ENCODE measurements around the gene DTX2.
"Not testable (repeated sequence)": the region's sequence is repeated elsewhere in the genome, so short reads cannot be mapped to it uniquely, and the experiment has no call there.

DTX2 gene
- total RNA-seq: 13.4 to 23.7 (median 14.3) reads per million in 4 experiments

GRCh38 chr7:76461464-76462101 is at the start of gene DTX2:
Gene DTX2 (plus strand): TSS chr7:76461709. CDS start chr7:76480510, 18,801 bp downstream.
- not testable (repeated sequence) for DNase-seq

DNA sequence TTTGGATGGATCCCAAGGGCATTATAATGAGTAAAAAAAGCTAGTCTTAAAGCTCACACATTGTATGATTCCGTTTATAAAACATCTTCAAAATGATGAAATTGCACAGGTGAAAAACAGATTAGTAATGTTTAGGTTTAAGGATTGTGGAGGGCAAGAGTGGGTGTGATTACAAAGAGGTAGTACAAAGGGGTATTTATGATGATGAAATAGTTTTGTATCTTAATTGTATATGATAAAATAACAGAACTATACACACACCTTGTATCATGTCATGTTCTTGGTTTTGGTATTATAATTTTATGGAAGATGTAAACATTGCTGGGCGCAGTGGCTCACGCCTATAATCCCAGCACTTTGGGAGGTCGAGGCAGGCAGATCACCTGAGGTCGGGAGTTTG is 49.3 kb upstream of the DTX2 start:
- DNase-seq: no peak

DNA sequence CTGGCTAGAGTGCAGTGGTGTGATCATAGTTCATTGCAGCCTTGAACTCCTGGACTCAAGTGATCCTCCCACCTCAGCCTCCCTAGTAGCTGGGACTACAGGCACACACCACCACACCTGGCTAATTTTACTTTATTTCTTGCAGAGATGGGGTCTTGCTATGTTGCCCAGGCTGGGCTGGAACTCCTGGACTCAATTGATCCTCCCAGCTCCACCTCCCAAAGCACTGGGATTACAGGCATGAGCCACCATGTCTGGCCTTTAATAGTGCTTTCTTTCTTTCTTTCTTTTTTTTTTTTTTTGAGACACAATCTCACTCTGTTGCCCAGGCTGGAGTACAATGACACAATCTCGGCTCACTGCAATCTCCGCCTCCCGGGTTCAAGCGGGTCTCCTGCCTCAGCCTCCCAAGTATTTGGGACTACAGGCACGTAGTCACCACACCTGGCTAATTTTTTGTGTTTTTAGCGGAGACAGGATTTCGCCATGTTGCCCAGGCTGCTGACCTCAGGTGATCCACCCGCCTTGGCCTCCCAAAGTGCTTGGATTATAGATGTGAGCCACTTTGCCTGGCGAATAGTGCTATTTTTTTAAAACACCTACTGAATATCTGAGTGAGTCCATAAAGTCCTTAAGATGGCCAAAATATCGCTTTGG is 43.7 kb upstream of the DTX2 start:
- DNase-seq: not testable (repeated sequence)

DNA sequence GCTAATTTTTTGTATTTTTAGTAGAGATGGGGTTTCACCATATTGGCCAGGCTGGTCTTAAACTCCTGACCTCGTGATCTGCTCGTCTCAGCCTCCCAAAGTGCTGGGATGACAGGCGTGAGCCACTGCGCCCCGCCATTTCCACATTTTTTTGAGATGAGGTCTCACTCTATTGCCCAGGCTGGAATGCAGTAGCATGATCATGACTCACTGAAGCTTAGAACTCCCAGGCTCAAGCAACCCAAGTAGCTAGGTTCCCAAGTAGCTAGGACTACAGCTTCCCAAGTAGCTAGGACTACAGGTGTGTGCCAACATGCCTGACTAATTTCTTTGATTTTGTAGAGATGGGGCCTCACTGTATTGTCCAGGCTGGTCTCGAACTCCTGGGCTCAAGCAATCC is 40.4 kb upstream of the DTX2 start:
- DNase-seq: not testable (repeated sequence)

- DNase-seq: no peak
Observed at GRCh38 chr7:76423666-76424412, 37.7 kb upstream of the DTX2 start.

- no peak for DNase-seq
Observed at GRCh38 chr7:76424413-76425111, 36.9 kb upstream of the DTX2 start, which contains the start of gene ZP3. Gene ZP3 (plus strand): TSS chr7:76424950. CDS start chr7:76424965, 15 bp downstream.

DNA sequence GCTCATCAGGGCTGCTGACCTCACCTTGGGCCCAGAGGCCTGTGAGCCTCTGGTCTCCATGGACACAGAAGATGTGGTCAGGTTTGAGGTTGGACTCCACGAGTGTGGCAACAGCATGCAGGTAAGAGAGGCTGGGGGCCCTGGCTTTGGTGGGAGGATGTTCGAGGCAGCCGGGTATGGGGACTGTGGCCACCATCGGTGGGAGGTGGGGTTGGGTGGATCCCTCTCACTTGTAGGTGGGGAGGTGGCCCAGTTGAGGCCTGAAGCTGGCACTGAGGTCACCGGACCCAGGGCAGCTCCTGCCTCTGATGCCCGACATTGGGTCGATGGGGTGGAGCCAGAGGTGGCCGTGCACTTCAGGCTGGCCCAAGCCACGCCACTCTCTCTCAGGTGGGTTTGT is 36.4 kb upstream of the DTX2 start:
- no peak for DNase-seq

DNA sequence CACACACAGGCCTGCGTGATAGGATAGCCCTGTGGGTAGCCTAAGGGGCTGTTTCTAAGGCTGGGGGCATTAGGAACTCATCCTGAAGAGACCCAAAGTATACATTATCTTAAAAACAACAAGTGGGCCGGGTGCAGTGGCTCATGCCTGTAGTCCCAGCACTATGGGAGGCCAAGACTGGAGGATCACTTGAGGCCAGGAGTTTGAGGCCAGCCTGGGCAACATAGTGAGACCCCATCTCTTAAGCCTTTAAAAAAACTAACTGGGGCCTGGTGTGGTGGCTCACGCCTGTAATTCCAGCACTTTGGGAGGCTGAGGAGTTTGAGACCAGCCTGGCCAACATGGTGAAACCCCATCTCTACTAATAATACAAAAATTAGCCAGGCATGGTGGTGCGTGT is 36.0 kb upstream of the DTX2 start:
- DNase-seq: not testable (repeated sequence)

- no peak for DNase-seq
Observed at GRCh38 chr7:76426246-76426645, 35.3 kb upstream of the DTX2 start.

GRCh38 chr7:76427635-76428034 is 33.9 kb upstream of the DTX2 start:
- DNase-seq: no peak

- DNase-seq: no peak
Observed at GRCh38 chr7:76428149-76428823, 33.2 kb upstream of the DTX2 start.

DNA sequence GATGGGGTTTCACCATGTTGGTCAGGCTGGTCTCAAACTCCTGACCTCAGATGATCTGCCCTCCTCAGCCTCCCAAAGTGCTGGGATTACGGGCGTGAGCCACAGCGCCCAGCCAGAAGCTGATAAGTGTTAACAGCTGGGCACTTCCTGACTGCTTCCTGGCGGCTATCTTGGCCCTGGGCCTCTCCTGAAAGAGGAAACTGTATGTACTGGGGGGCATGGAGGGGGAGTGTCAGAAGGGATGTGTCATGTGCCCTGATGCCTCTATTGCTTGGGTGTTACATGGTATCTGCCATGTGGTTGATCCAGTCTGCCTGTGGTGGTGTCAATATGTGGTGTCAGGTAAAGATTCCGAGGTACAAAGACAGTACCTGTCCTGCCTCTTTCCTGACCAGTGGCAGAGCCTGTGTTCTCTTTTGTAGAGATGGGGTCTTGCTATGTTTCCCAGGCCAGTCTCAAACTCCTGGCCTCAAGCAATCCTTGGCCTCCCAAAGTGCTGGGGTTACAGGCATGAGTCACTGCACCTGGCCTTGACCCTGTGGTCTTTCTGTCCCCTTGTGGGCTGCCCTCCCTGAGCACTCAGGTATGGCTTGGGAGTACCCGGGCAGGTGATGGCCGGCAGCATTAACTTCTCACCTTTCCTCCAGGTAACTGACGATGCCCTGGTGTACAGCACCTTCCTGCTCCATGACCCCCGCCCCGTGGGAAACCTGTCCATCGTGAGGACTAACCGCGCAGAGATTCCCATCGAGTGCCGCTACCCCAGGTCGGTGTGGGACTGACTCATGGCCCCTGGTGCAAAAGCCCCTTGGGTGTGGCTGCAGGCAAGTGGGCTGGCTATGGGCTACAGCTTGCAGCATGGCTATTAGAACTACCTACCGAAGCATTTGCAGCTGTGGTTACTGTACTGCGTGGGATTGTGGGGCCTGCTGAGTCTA is 32.4 kb upstream of the DTX2 start:
- DNase-seq: no peak

GRCh38 chr7:76430211-76430610 is 31.3 kb upstream of the DTX2 start:
- no peak for DNase-seq

DNA sequence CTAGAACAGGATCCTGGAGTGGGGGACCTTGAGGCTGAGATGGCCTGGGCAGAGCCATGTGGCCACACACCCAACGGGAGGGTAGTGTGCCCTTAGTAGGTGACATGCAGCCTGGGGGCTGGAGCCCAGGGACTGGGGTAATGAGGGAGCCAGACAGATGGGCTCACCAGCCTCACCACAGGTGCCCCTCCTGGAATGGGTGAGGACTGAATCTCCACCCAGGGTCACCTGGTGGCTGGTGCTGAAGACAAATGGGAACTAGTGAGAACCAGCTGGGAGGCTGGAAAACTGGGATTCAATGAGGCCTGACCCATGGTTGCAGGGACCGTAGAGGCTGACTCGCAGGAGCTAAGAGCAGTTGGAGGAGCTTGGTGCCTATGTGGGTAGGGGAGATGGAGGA is 30.7 kb upstream of the DTX2 start:
- no peak for DNase-seq

- peak; percentile 10 for DNase-seq
Observed at GRCh38 chr7:76437873-76438272, 23.6 kb upstream of the DTX2 start.

GRCh38 chr7:76439120-76439888 is 22.2 kb upstream of the DTX2 start:
- DNase-seq: not testable (repeated sequence)

DNA sequence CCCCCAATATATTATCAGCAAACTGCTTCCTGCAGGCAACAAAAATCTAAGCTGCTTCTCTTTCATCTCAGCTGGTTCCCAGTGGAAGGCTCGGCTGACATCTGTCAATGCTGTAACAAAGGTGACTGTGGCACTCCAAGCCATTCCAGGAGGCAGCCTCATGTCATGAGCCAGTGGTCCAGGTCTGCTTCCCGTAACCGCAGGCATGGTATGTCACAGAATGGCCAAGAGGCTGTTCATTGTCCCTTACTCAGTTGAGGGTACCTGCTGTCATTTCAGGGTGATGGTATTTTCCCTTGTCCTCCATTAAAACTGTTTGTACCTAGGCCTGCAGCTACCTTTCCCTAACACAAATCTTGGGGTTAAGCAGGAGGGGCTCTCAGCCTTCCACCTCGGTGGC is 21.1 kb upstream of the DTX2 start:
- not testable (repeated sequence) for DNase-seq

DNA sequence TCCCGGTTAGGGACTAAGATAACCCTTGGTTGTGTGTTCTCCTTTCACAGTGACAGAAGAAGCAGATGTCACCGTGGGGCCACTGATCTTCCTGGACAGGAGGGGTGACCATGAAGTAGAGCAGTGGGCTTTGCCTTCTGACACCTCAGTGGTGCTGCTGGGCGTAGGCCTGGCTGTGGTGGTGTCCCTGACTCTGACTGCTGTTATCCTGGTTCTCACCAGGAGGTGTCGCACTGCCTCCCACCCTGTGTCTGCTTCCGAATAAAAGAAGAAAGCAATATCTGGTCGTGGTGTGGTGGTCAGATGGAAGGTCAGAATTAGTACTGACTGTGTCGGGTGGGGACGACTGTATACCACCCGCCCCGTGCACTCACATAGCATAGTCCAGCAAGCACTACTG is 19.7 kb upstream of the DTX2 start:
- not testable (repeated sequence) for DNase-seq

DNA sequence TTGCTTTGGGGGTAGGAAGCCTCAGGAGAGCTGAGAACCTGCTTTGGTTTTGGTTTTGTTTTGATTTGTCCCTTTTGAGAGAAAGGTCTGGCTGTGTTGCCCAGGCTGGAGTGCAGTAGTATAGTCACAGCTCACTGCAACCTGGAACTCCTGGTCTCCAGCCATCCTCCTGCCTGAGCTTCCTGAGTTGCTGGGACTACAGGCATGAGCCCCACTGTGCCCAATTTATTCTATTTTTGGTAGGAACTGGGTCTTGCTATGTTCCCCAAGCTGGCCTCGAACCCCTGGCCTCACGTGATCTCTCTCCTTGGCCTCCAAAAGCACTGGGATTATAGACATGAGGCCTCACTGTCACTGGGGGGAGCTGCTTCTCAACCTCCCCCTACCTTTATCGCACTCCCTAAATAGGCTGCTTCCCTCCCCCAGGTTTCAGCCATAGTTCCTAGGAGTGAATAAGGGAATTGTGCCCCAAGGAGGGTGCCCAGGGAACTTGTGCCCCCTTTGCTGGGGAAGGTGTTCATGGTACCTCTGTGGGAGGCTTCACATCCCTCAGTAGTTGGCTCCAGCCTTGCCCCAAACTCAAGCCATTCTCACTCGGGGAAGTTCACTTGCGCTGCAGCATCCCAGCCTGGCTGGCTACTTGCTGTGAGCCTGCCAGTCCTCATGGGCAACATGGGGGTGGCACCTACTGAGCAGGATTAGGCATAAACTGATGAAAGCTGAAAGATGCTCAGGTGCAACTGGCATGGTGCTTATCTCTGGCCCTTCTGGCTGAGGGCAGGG is 18.7 kb upstream of the DTX2 start:
- DNase-seq: not testable (repeated sequence)

GRCh38 chr7:76443846-76444245 is 17.7 kb upstream of the DTX2 start:
- DNase-seq: not testable (repeated sequence)

Measured in effector CD8-positive, alpha-beta T cell (primary cell).